HL-60 (cell line): ENCODE measurements around the gene NPHP4.

ENCODE experiments used
- DNase-seq, 2 experiments: peaks; one replicate each; pipeline ENCODE4 v3.0.0-alpha.2; 2010 to 2020; ENCODE audit warnings: low read depth in 1 of 2, low spot score in 1 of 2
- H3K27ac ChIP-seq: fragments of 250-450 bp; sonication (Bioruptor Pico); replicated peaks from 2 replicates; pipeline ENCODE4 v1.5.1; 2020; ENCODE audit warnings: mild to moderate bottlenecking, moderate library complexity
- H3K27me3 ChIP-seq: fragments of 250-450 bp; sonication (Bioruptor Pico); 2 replicates; pipeline ENCODE4 v1.5.1; 2021; ENCODE audit warnings: mild to moderate bottlenecking, moderate library complexity; ENCODE audit not compliant: insufficient read depth, poor library complexity, severe bottlenecking
- H3K4me3 ChIP-seq: replicated peaks from 2 replicates; pipeline ENCODE4 v1.5.1; 2011; ENCODE audit warnings: mild to moderate bottlenecking, control low read depth, low read length; ENCODE audit not compliant: insufficient read depth
- CTCF ChIP-seq: IDR thresholded peaks from one replicate; pipeline ENCODE4 v1.5.1; 2011; ENCODE audit warnings: low read length, control low read depth, inconsistent platforms; ENCODE audit not compliant: insufficient read depth
- GABPA ChIP-seq: IDR thresholded peaks from 2 replicates; pipeline ENCODE4 v1.6.1; 2012; ENCODE audit warnings: low read depth
- POLR2AphosphoS5 ChIP-seq: IDR thresholded peaks from 2 replicates; pipeline ENCODE4 v1.6.1; 2012; ENCODE audit warnings: low read depth
- REST ChIP-seq: IDR thresholded peaks from 2 replicates; pipeline ENCODE4 v1.6.1; 2012; ENCODE audit warnings: low read depth; ENCODE audit not compliant: insufficient replicate concordance
- SPI1 ChIP-seq: IDR thresholded peaks from 2 replicates; pipeline ENCODE4 v1.6.1; 2012; ENCODE audit warnings: low read depth, mild to moderate bottlenecking, borderline replicate concordance

The NPHP4 gene

GRCh38 chr1:5944843-5945167 is 47.4 kb downstream of the NPHP4 start:
- Histone ChIP-seq H3K27me3 (no peaks in the 10 kb centered on the region), H3K4me3 (no peak overlapping the region), H3K27ac (no peak overlapping the region)
- DNase-seq, result no peak
- TF ChIP-seq POLR2AphosphoS5, result no peak
- no peak for TF ChIP-seq SPI1
- no peak for TF ChIP-seq GABPA
- TF ChIP-seq REST, result no peak
- TF ChIP-seq CTCF, result no peak

GRCh38 chr1:5944154-5944842 is 47.9 kb downstream of the NPHP4 start:
- no peak overlapping the region for H3K27ac ChIP-seq
- no peaks in the 10 kb centered on the region for H3K27me3 ChIP-seq
- H3K4me3 ChIP-seq, result no peak overlapping the region
- DNase-seq, result no peak
- no peak for TF ChIP-seq GABPA

GRCh38 chr1:5943343-5944124 is 48.7 kb downstream of the NPHP4 start:
- no peaks in the 10 kb centered on the region for H3K27me3 ChIP-seq
- no peak overlapping the region for H3K27ac ChIP-seq
- DNase-seq, result no peak
- no peak for TF ChIP-seq REST
- no peak for TF ChIP-seq POLR2AphosphoS5
- TF ChIP-seq CTCF, result no peak
- no peak for TF ChIP-seq GABPA
- no peak for TF ChIP-seq SPI1
- no peak overlapping the region for H3K4me3 ChIP-seq

GRCh38 chr1:5941671-5942070 is 50.6 kb downstream of the NPHP4 start:
- no peak overlapping the region for H3K27ac ChIP-seq
- no peak for DNase-seq
- no peaks in the 10 kb centered on the region for H3K27me3 ChIP-seq
- H3K4me3 ChIP-seq, result no peak overlapping the region
- no peak for TF ChIP-seq SPI1
- TF ChIP-seq GABPA, result no peak

- H3K4me3 ChIP-seq, result no peak overlapping the region
- no peak for TF ChIP-seq GABPA
- no peak for TF ChIP-seq REST
- no peak for TF ChIP-seq POLR2AphosphoS5
- TF ChIP-seq CTCF, result no peak
- TF ChIP-seq SPI1, result no peak
- no peaks in the 10 kb centered on the region for H3K27me3 ChIP-seq
- DNase-seq, result no peak
- no peak overlapping the region for H3K27ac ChIP-seq
Observed at GRCh38 chr1:5940723-5941407, 51.4 kb downstream of the NPHP4 start.
